VCaP (cell line): ENCODE measurements around the gene ZNF14.

Experiments
- H3K27ac ChIP-seq: fragments of 450-650 bp; 2 replicates; pipeline ENCODE4 v1.5.1; 2017
- CTCF ChIP-seq: fragments of 450-650 bp; conservative IDR thresholded peaks from 2 replicates; pipeline ENCODE4 v1.5.1; 2017; ENCODE audit warnings: mild to moderate bottlenecking, moderate library complexity

ZNF14 gene

GRCh38 chr19:19758164-19758563, 25.3 kb upstream of the ZNF14 start:
- no peak for TF ChIP-seq CTCF
- H3K27ac ChIP-seq: no peak overlapping the region

DNA sequence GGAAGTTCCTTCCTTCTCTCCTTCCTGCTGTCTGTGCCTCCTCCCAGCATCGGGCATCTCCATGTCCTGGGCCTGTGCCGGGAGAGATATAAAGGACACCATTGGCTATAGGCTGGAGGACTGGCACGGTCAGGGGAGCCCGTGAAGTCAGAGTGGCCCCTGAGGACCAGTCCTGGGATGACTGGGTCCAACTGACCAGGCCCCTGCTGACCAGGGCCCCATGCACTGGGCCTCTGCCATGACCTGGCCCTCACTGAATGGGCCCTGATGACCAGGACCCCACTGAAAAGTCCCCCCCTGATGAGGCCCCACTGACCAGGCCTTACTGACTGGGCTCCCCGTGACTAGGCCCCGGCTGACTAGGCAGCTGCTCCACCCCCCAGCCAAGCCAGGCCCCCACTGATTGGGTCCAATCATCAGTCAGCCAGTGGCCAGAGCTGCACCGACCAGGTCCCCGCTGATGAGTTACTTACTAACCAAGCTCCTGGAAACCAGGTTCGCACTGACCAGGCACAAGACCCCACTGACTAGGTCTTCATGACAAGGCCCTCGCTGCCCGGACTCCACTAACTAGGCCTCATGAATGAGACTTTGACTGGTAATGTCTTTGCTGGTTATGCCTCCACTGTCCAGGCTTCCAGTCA, 20.0 kb upstream of the ZNF14 start:
- no peak for TF ChIP-seq CTCF

GRCh38 chr19:19751846-19752245, 18.9 kb upstream of the ZNF14 start:
- no peak for TF ChIP-seq CTCF

More for the DNA sequence above, 20.0 kb upstream of the ZNF14 start:
- no peak overlapping the region for H3K27ac ChIP-seq

DNA sequence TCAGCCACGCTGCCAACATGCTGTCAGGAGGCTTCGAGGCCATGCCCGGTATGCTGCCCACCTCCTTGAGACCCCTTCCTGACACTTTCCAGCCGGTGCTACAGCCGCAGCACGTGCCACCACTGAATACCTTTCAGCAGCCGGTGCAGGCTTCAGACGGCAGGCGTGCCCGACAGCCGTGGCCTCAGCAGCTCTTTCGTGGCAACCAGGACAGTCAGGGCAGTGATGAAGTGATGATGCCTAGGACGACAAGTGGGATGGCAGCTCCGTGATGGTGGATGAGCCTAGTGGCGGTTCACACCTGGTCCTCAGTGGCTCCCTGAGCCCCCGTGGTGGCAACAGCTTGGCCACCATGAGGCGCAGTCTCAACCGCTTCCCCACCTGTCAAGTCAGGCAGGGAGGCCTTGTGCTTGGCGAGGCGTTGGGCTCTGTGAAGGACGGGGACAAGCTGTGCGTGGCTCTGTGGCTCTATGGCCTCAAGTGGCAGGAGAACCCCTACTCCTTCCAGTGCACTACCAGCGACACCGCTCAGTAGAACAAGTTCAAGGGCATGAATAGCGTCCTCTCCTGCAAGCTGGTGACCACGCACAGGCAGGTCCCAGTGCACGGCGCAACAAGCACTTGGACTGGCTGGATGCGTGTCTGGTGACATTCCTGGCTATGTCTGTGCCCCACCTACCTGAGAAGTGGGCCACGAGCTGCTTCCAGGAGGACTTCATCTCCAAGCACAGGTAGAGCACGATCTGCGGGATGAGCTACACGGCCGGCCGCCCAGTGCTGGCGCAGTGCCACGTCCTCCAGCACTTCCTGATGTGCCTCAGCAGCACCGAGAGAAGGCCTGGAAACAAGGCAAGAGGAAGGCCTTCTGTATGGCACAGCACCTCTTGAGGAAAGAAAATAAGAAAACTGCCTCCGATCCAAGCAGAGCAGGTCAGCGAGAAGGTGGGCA, 18.2 kb upstream of the ZNF14 start:
- no peak overlapping the region for H3K27ac ChIP-seq
- TF ChIP-seq CTCF: no peak

More at GRCh38 chr19:19751846-19752245, 18.9 kb upstream of the ZNF14 start:
- H3K27ac ChIP-seq: no peak overlapping the region

DNA sequence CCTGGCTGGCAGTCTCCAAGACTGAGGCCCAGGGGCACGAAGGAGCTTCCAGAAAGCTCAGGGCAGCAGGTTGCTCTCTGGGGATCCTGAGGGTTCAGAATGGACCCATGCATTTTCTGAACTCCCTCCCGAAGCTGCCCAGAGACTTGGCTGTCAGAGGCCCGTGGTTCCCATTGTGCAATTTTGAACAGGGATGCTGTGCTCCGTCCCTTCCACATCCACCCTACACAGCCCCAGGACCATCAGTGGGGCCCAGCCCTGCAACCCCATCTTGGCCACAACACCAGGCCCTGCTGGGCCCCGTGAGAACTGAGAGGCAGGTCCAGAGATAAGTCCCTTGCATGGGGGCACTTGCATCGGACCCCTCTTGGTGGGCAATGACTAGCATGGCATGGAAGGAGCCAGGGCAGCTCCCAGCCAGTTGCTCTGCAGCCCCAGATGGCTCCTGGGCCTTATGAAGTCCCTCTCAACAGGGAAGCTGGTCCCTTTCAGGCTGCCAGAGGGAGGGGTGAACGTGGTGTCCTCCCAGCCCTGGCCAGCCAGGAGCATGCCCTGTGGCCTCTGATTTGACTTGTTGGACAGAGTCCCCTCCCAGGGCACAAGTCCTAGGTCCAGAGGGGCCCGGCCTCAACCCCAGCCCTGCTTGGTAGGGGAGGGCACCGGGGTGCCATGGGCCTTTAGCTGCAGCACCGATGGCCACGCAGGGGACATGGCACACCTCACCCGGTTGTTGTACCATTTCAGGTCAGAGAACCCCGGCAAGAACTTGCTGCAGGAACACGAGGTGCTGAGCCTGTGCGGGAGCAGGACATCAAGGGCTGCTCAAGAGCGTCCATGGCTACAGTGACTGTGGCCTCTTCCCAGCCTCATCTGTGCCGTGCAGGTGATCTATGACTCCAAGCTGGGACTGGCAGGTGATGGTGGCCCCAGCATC, 17.3 kb upstream of the ZNF14 start:
- no peak for TF ChIP-seq CTCF
- H3K27ac ChIP-seq: no peak overlapping the region

- no peak overlapping the region for H3K27ac ChIP-seq
- TF ChIP-seq CTCF: no peak
Measured at GRCh38 chr19:19749117-19749907, 16.4 kb upstream of the ZNF14 start.
